Stimulated activated CD4-positive, alpha-beta T cell treated with anti-CD3 and anti-CD28 coated beads, Interleukin-15, amount 100 ng/mL, for 48 hours (primary cell): Measurements from ENCODE around the gene XPO1.
"Not testable (repeated sequence)": the region's sequence is repeated elsewhere in the genome, so short reads cannot be mapped to it uniquely, and the experiment has no call there.

Experiments used
- DNase-seq, 2 donors: peaks; one replicate each; pipeline ENCODE4 v3.0.0-alpha.2; 2020; ENCODE audit warnings: low read depth in 2 of 2

Gene XPO1

GRCh38 chr2:61538200-61538919 is at the start of gene XPO1:
Gene XPO1, minus strand, starts transcription at chr2:61538356. Its CDS starts 4,459 bp downstream, at chr2:61533897.
- DNase-seq, result peak; percentile 99

- DNase-seq, result not testable (repeated sequence)
These were observed 48.8 kb upstream of the XPO1 start for GRCh38 chr2:61586928-61587327.

- DNase-seq, result no peak
These were observed 47.2 kb upstream of the XPO1 start for GRCh38 chr2:61585383-61585782.

GRCh38 chr2:61584368-61584767 is 46.2 kb upstream of the XPO1 start:
- DNase-seq, result not testable (repeated sequence)

- DNase-seq, result no peak
These were observed 44.0 kb upstream of the XPO1 start for GRCh38 chr2:61582165-61582564.

GRCh38 chr2:61581716-61582115 is 43.6 kb upstream of the XPO1 start:
- no peak for DNase-seq

GRCh38 chr2:61575447-61575859 is 37.3 kb upstream of the XPO1 start:
- DNase-seq, result no peak

GRCh38 chr2:61566566-61566965 is 28.4 kb upstream of the XPO1 start:
- DNase-seq, result no peak

GRCh38 chr2:61562615-61563014 is 24.5 kb upstream of the XPO1 start:
- DNase-seq, result no peak

GRCh38 chr2:61558160-61558559 is 20.0 kb upstream of the XPO1 start:
- DNase-seq, result no peak

GRCh38 chr2:61557381-61557780 is 19.2 kb upstream of the XPO1 start:
- DNase-seq, result no peak

GRCh38 chr2:61554604-61555003 is 16.4 kb upstream of the XPO1 start:
- no peak for DNase-seq

- no peak for DNase-seq
These were observed 12.4 kb upstream of the XPO1 start for GRCh38 chr2:61550375-61551209.

GRCh38 chr2:61549546-61549945 is 11.4 kb upstream of the XPO1 start:
- DNase-seq, result no peak

GRCh38 chr2:61543062-61543461 is 4.9 kb upstream of the XPO1 start:
- DNase-seq, result no peak

- DNase-seq, result not testable (repeated sequence)
These were observed 2.0 kb upstream of the XPO1 start for GRCh38 chr2:61540167-61540566.

GRCh38 chr2:61538920-61539520 is 864 bp upstream of the XPO1 start:
- DNase-seq, result peak; percentile 41 to 55

- no peak for DNase-seq
These were observed 281 bp downstream of the XPO1 start for GRCh38 chr2:61537950-61538199.

GRCh38 chr2:61537277-61537949 is 743 bp downstream of the XPO1 start:
- peak; percentile 14 to 23 for DNase-seq

GRCh38 chr2:61536572-61537276 is 1.4 kb downstream of the XPO1 start:
- DNase-seq, result peak; percentile 76 to 82

GRCh38 chr2:61536180-61536571 is 2.0 kb downstream of the XPO1 start:
- no peak for DNase-seq

- DNase-seq, result no peak
These were observed 2.7 kb downstream of the XPO1 start for GRCh38 chr2:61535449-61535848.
